Measurements from ENCODE around the gene TULP4.
"Not testable (repeated sequence)": the region's sequence is repeated elsewhere in the genome, so short reads cannot be mapped to it uniquely, and the experiment has no call there.

TULP4 gene

GRCh38 chr6:158468666-158469065, 156.4 kb downstream of the TULP4 start:
- no peak for DNase-seq (ENCODE audit: low read depth in 2 of 2)

GRCh38 chr6:158470023-158470422, 157.8 kb downstream of the TULP4 start:
- not testable (repeated sequence) for DNase-seq (ENCODE audit: low read depth in 2 of 2)

GRCh38 chr6:158471339-158471738, 159.1 kb downstream of the TULP4 start:
- no peak for DNase-seq (ENCODE audit: low read depth in 2 of 2)

- no peak for DNase-seq (ENCODE audit: low read depth in 2 of 2)
Measured at GRCh38 chr6:158472447-158472846, 160.2 kb downstream of the TULP4 start.

- no peak for DNase-seq (ENCODE audit: low read depth in 2 of 2)
Measured at GRCh38 chr6:158474961-158475343, 162.7 kb downstream of the TULP4 start.

- DNase-seq (ENCODE audit: low read depth in 2 of 2), result no peak
Measured at GRCh38 chr6:158475344-158476302, 163.4 kb downstream of the TULP4 start.

- DNase-seq (ENCODE audit: low read depth in 2 of 2), result no peak
Measured at GRCh38 chr6:158476389-158476788, 164.1 kb downstream of the TULP4 start.

GRCh38 chr6:158477722-158478121, 165.5 kb downstream of the TULP4 start:
- not testable (repeated sequence) for DNase-seq (ENCODE audit: low read depth in 2 of 2)

GRCh38 chr6:158480989-158481388, 168.7 kb downstream of the TULP4 start:
- DNase-seq (ENCODE audit: low read depth in 2 of 2), result no peak

- no peak for DNase-seq (ENCODE audit: low read depth in 2 of 2)
Measured at GRCh38 chr6:158481690-158482473, 169.6 kb downstream of the TULP4 start.

- DNase-seq (ENCODE audit: low read depth in 2 of 2), result no peak
Measured at GRCh38 chr6:158485431-158485830, 173.2 kb downstream of the TULP4 start.

GRCh38 chr6:158487495-158487894, 175.2 kb downstream of the TULP4 start:
- no peak for DNase-seq (ENCODE audit: low read depth in 2 of 2)

- DNase-seq (ENCODE audit: low read depth in 2 of 2), result no peak
Measured at GRCh38 chr6:158488065-158488464, 175.8 kb downstream of the TULP4 start.

GRCh38 chr6:158489441-158489840, 177.2 kb downstream of the TULP4 start:
- DNase-seq (ENCODE audit: low read depth in 2 of 2), result no peak

GRCh38 chr6:158492881-158493280, 180.6 kb downstream of the TULP4 start:
- DNase-seq (ENCODE audit: low read depth in 2 of 2), result no peak

- DNase-seq (ENCODE audit: low read depth in 2 of 2), result no peak
Measured at GRCh38 chr6:158496700-158497099, 184.4 kb downstream of the TULP4 start.

- no peak for DNase-seq (ENCODE audit: low read depth in 2 of 2)
Measured at GRCh38 chr6:158497620-158498019, 185.4 kb downstream of the TULP4 start.

- no peak for DNase-seq (ENCODE audit: low read depth in 2 of 2)
Measured at GRCh38 chr6:158498362-158498761, 186.1 kb downstream of the TULP4 start.

- no peak for DNase-seq (ENCODE audit: low read depth in 2 of 2)
Measured at GRCh38 chr6:158499601-158500000, 187.3 kb downstream of the TULP4 start.

- no peak for DNase-seq (ENCODE audit: low read depth in 2 of 2)
Measured at GRCh38 chr6:158500016-158500735, 187.9 kb downstream of the TULP4 start.

- no peak for DNase-seq (ENCODE audit: low read depth in 2 of 2)
Measured at GRCh38 chr6:158501360-158502262, 189.3 kb downstream of the TULP4 start.

Data from stimulated activated CD4-positive, alpha-beta T cell treated with anti-CD3 and anti-CD28 coated beads, Interleukin-1b, Interleukin-23, amount 100 ng/mL, for 4 hours (primary cell).